Activated CD4-positive, alpha-beta T cell treated with anti-CD3 and anti-CD28 coated beads, Interleukin-2, Interleukin-4, amounts not matched to agents 100 ng/mL and 50 ng/mL, durations not matched to agents 16 hours and 8 hours (primary cell): ENCODE data around the gene SLC35F3.
"Not testable (repeated sequence)": the region's sequence is repeated elsewhere in the genome, so short reads cannot be mapped to it uniquely, and the experiment has no call there.

Experiments
- DNase-seq: peaks from one replicate; pipeline ENCODE4 v3.0.0-alpha.2; 2020; ENCODE audit warnings: low spot score

Gene SLC35F3

DNA sequence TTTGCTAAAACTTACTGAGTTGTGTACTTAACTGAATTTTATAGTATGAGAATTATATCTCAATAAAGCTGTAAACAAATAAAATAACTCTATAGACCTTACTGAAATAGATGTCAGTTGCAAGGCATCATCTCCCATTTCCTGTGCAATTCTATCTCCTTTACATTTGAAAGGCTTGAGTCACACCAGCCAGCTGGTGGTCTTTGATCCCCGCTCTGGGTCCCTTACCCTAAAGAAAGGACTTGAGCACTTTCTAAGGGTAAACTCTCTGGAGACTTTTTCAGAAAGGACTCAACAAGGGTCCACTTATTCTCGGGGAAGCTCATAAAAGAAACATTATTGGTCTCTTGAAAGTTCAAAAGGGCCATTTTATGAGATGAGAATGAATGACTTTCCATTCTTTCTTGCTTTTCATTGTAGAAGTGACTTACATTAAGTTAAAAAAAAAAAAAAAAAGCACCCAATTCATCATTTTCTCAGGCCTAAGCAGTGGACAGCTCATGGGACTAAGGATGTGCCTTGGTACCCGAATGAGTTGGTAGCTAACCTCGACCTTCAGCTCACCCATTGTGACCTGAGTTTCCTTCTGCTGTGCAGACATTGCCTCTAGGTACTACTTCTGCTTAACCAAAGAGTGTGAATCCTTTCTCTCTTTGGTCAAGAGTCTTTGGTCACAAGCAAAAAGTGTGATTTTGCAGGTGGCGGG is 321.8 kb downstream of the SLC35F3 start:
- DNase-seq, result no peak

DNA sequence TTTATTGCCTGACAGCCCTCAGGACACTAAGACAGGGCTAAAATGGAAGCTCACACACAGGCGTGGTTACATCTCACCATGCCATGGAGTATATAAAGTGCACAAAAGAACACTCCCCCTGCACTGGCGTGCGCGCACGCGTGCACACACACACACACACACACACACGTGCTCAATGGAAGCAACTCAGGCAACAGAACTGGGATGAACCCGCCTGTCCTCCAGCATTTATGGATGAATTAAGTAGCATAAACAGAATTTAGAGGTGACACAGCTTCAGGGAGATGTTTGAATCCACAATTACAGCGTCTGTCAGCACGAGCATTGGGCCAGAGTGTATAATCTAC is 322.3 kb downstream of the SLC35F3 start:
- no peak for DNase-seq

GRCh38 chr1:234229581-234230387 is 325.3 kb downstream of the SLC35F3 start:
- DNase-seq, result no peak

DNA sequence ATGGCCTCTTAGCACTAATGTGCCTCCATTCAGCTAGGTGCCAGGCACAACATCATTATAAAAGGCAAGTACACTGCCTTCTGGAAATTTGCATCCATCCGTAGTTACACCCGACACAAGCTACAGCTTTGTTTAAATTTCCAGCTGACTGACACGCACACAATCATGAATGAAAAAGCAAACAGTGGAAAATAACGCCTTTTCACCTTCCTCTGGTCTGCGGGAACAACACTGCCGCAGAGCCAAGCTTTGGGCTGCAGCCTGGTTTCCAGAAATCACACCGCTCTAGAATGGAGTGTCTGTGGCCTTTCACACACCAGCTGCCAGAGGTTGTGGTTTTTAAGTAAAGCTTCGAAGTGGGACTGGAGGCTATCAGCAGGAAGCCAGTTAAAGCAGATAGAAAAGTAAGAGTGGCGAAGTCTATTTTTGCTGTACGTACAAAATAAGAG is 326.0 kb downstream of the SLC35F3 start:
- DNase-seq, result peak; percentile 50

DNA sequence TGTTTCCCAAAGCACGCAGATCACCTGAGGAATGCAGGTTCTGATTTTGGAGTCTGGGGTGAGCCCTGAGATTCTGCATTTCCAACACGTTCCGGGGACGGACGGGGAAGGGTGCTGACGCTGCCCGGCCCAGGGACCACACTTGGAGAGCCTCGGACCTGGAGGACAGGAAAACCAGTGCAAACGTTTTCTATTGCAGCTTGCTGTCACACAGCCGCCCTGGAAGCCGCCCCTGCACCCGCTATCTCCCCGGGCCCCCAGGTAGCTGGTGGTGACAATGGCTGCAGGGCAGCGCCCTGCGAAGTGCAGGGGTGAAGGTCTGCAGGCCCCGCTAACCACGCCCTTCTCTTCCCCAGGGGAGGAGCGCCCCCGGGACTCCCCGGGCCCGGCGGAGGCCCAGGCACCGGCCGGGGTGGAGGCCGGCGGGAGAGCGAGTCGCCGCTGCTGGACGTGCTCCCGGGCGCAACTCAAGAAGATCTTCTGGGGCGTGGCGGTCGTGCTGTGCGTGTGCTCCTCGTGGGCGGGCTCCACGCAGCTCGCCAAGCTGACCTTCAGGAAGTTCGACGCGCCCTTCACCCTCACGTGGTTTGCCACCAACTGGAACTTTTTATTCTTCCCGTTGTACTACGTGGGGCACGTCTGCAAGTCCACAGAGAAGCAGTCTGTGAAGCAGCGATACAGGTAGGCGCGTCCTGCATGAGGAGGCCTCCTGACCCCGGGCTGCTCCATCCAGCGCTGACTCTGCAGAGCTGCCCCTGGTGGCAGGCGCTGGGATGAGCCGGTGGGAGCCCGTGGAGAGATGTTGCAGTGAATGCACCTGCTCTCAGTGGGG is 326.8 kb downstream of the SLC35F3 start:
- DNase-seq, result no peak

- DNase-seq, result no peak
Observed at GRCh38 chr1:234231893-234232276, 327.4 kb downstream of the SLC35F3 start.

- no peak for DNase-seq
Observed at GRCh38 chr1:234234199-234234598, 329.7 kb downstream of the SLC35F3 start.

DNA sequence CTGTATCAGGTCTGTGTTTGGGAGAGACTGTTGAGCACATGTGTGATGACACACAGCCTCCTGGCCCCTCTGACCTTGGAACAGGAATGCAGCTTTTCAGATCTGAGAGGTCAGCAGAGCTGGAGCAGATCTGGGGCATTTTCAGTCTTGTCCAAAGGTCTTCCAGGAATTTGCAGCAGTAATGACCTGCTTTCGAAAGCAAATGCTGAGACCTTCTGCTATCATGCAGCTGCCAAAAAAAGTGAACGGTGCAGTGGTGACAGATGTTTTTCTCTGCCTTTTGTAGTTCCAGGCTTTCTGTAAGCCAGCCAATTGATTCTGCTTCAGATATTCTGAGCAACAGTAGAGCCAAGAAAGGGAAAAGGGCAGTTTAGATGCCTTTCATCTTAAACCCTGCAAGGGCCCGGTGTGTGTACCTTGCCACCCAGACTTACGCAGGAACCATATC is 331.0 kb downstream of the SLC35F3 start:
- DNase-seq, result no peak

DNA sequence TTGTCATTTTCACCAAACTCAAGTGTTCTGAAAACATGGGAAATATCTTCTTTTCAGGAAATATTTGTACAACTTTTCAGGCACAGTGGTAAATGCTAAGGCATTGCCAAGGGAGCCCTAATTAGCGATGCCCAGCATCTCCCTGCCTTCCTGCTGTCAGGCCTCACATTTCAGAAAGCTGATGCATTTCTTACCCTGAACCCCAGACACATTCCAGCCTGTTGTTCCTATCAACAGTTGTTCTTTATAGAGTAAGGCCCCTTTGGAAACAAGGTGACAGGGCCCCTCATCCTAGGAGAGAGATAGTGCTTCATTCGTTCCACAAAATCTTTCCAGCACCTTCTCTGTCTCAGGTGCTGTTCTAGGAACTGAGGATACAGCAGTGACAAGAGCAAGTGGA is 332.9 kb downstream of the SLC35F3 start:
- DNase-seq, result no peak

GRCh38 chr1:234238060-234238459 is 333.6 kb downstream of the SLC35F3 start:
- no peak for DNase-seq

- DNase-seq, result no peak
Observed at GRCh38 chr1:234239515-234239914, 335.0 kb downstream of the SLC35F3 start.

GRCh38 chr1:234239936-234240335 is 335.5 kb downstream of the SLC35F3 start:
- no peak for DNase-seq

DNA sequence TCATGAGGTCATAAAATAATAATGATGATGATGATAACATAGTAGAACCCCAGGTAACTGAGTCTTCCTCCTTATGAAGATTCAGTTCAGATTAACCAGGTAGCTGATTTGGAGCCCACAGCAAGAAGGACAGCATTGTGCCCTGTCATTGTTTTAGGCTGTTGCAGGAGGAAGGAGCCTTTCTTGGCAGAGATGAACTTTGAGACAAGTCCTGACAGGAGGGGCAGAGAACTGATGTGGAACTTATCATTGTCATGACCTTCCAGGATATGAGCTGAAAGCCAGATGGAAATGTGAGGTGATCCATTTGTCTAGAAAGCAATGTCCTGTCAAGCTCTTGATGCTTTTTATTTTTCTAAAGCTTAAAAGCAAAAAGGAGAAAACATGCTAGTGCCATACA is 336.2 kb downstream of the SLC35F3 start:
- DNase-seq, result no peak

DNA sequence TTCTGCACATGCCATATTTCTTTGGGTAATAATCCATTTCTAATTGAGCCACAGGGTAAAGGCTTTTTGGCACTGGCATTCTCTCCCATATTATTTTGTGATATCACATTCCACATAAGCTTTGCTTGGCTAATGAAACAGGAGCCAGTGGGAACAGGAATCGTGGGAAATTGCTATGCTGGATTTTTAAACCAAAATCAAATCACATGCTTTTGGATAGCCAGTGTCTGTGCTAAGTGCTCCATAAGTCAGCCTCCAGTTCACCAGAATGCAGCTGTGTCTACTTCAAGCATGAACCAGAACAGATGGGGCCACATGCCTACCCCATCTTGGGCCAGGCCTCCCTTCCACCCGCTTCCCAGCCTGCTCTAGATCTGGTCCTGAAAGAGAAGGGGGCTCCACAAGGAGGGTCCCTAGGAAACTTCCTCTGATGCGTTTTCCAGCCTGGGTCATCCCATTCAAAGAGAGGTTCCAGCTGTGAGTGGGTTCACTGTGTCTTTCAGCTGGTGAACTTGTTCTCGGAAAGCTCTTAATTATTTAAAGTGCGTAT is 337.5 kb downstream of the SLC35F3 start:
- no peak for DNase-seq

- peak; percentile 47 for DNase-seq
Observed at GRCh38 chr1:234243521-234244260, 339.2 kb downstream of the SLC35F3 start.

- peak; percentile 39 for DNase-seq
Observed at GRCh38 chr1:234244482-234244881, 340.0 kb downstream of the SLC35F3 start.

- peak; percentile 45 for DNase-seq
Observed at GRCh38 chr1:234246638-234247116, 342.2 kb downstream of the SLC35F3 start.

GRCh38 chr1:234247746-234248145 is 343.3 kb downstream of the SLC35F3 start:
- DNase-seq, result not testable (repeated sequence)

- DNase-seq, result no peak
Observed at GRCh38 chr1:234250747-234251146, 346.3 kb downstream of the SLC35F3 start.

DNA sequence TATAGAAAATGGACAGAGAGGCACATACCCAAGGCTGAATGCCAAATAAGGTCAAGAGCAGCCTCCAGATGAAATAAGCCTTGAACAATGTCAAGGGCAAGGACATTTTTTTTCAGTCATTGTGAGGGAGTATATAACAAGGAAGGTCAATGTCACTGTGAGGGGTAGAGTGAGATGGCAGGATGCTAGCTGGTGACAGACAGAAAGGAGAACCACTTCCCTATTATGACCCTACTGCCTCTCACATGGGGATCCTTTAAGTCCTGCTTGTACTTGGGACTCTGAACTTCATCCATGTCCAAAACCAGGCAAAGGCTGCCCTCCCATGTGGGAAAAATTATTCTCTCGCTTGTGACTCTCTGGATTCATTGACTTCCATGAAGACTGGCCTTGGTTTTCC is 349.3 kb downstream of the SLC35F3 start:
- no peak for DNase-seq

DNA sequence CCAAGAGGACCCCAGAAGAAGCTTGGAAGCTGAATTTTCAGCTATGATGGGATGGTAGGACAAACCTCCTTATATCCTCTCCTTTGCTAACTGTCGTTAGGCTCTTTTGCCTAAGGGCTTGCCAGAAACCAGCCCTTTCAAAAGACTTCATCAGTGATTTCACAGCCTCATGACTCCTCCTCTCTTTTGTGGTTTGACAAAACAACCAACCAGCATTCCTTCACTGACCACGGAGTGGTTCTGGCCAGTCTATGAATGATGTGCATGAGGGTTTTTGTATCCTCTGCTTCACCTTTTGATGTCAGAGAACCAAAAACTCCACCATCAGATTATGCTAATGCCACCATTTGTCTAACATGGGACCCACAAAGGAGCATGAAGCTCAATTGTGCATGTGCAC is 351.9 kb downstream of the SLC35F3 start:
- DNase-seq, result no peak
